GM19452 (cell line): Measurements from ENCODE around the gene RNF115.

Experiments used
- ATAC-seq: cut with Tn5 transposase; IDR thresholded peaks from one replicate; pipeline ENCODE4 v1.9.1; 2021; ENCODE audit not compliant: unreplicated experiment

The RNF115 gene

GRCh38 chr1:145707183-145707867 is 116.6 kb downstream of the RNF115 start, which contains the start of gene PDZK1:
PDZK1 (minus strand) TSS chr1:145707368; CDS start chr1:145688021, 19,347 bp downstream.
- no peak for ATAC-seq

GRCh38 chr1:145706086-145706664 is 117.7 kb downstream of the RNF115 start:
- ATAC-seq: no peak

DNA sequence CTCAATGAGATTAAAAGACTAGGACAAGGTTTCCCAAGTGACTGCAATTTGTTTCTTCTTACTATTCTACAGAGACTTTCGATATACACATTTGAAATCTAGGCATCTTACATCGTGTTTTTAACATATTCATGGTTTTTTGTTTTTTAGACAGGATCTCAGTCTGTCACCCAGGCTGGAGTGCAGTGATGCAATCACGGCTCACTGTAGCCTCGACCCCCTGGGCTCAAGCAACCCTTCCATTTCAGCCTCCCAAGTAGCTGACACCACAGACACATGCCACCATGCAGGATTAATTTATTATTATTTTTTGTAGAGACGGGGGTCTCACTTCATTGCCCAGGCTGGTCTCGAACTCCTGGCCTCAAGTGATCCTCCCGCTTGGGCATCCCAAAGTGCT is 118.3 kb downstream of the RNF115 start:
- ATAC-seq: no peak

DNA sequence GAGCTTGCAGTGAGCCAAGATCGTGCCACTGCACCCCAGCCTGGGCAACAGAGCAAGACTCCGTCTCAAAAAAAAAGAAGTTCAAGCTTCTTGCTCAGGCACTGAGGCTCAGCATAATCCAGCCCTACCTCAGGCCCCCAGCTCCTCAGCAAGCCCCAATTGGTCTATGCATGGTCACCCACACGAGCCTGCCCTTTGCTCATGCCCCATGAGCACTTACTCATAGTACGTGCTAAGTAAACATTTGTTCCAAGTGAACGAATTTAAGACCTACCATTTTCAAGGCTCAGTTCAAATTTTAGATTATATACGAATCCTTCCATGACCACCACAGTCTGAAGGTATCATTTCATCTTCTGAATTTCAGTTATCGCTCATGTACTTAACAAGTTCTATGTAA is 121.1 kb downstream of the RNF115 start:
- ATAC-seq: no peak

DNA sequence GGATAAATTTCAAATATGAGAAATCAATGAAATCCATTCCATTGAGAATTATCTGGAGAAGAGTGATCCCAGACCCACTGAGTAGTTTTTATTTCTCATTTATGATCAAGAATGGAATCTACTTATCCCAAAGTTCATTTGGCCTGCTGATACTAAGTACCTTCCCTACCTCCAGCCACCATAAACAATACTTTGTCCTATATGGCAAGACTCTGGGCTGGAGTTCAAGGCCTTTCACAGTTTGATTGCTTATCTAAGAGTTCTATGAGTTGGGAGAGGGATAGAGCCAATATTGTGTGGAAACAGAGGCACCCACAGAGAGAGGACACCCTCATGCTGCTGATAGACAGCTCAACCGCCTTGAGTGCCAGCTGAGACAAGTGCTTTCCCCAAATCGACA is 121.8 kb downstream of the RNF115 start:
- no peak for ATAC-seq

- no peak for ATAC-seq
These were observed 122.5 kb downstream of the RNF115 start for GRCh38 chr1:145701306-145701862.

DNA sequence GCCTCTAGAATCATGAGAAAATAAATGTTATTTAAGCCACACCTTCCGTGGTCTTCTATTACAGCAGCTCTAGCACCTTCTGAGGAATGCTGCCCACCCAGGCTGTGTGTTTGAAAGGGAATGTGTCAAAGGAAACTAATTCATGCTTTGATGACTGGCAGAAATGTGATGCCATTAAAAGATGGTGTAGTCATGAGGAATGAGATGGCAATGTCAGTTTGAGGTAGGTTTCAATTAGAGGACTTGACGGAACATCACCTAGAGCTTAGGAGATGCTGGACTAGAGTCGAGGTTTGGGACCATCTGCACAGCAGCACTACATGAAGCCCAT is 127.3 kb downstream of the RNF115 start:
- ATAC-seq: no peak

DNA sequence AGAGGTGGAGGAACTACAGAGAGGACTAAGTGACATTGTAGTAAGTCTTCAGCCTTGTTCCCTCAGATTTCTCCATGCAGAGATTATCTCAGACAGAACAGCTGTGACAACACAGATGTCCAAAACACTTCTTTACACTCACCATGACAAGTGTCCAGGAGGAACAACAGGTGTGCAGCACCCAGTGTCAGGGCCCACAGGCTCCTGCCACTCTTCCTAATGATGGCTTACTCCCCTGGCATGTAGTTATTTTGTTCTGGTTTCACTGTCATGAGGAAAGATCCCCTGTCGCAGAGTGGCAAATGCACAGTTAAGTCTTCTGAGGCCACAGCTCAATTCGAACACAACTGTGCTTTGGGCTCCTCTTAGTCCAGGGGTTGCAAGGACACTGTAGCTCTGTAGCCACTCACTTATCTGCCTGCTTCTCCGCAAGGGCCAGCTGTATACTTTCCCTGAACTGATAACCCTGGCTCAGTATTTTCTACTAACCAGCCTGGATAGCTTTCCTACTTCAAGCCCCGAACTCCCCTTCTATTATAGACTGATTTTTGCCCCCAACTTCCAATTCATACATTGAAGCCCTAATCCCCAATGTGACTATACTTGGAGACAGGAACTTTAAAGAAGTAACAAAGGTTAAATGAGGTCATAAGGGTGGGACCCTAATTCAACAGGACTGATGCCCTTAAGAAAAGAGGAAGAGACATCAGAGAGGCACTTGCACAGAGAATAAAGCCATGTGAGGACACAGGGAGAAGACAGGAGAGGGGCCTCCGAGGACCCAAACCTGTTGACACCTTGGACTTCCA is 127.9 kb downstream of the RNF115 start:
- no peak for ATAC-seq

DNA sequence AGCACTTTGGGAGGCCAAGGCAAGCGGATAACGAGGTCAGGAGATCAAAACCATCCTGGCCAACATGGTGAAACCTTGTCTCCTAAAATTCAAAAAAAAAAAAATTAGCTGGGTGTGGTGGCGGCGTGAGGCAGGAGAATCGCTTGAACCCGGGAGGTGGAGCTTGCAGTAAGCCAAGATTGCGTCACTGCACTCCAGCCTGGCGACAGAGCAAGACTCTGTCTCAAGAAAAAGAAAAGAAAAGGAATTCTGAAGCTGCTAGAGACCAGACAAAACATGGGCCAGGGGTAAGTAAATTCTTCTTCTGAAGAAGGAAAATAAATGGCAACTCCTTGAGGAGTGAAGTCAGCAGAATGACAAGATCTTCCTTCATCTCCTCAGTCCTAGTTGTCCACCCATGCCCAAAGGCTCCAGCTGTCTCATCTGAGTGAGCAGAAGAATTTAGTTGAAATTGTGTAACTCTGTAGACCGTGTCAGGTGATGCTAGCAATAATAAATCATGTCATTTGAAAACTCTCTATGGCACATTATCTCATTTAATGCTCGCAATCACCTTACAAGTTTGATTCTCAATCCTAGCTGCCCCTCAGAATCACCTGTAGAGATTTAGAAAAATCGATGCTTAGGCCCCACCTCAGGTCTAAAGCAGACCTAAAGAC is 131.0 kb downstream of the RNF115 start:
- no peak for ATAC-seq

GRCh38 chr1:145690587-145691558 is 133.0 kb downstream of the RNF115 start:
- peak; percentile 91 for ATAC-seq

DNA sequence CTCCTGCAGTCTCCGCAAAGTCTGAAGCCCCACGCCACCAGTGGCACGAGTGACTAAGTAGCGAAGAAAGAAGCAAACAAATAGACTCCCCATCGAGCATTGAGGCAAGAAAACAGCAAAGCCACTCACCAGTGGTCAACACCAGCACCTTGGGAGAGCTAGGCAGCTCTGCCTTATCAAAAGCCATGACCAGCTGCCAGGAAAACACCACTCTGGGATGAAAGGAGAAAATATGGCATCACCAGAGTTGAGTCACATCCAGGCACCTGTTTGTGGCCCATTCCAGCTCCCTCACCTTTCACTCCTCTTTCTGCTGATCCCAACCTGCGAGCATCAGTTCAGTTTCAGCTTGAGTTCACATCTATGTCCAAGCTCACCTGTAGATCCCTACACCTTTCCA is 134.0 kb downstream of the RNF115 start:
- ATAC-seq: no peak

DNA sequence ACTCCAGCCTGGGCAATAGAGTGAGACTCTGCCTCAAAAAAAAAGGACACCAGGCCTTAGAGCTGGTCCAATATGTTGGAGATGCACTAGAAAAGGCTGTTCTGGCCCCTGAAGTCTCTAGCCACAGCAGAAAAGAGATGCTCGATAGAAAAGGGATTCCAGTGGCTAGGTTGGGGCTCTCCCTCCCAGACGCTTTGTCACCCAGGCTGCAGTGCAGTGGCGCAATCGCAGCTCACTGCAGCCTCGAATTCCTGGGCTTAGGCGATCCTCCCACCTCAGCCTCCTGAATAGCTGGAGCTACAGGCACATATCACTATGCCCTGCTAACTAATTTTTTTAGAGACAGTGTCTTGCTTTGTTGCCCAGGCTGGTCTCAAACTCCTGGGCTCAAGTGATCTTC is 135.0 kb downstream of the RNF115 start:
- no peak for ATAC-seq
